ENCODE results near the gene LYPD8.

Gene LYPD8

DNA sequence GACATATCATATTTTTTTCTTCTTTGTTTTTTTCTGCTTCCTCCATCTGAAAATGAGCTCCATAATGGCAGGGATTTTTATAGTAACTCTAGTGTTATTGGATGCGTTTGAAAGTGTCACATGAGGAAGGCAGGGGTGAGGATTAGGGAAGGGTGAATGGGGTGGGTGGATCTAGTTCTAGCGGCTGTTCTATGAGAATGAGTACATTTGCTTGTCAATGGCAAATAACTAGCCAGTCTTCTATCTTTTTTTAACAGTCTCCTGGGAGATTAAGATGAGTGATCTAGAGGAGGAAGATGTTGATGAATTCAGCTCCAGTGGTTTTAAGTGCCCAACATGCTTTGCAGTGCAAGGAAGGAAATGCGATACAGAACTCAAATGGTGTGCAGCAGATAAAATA is 58.8 kb downstream of the LYPD8 start:
- DNase-seq: no peak

DNA sequence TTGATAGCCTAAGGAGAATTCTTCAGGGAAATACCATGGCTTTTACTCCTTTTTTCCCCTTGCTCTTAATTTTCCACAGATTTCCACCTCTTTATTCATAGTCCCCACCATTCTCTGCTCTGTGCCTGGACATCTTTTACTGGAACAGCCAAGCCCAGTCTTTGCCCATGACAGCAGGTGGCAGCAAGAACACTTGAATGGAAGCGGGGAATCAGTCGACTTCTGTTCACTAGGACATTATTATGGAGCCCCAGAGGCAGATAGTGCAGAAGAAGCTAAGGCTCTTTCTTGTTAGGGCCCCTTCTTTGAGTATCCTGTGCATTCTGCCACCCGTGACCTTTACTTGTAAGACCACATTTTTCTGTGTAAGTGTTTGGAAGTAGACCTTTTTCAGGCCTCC is 59.3 kb downstream of the LYPD8 start:
- no peak for DNase-seq

DNA sequence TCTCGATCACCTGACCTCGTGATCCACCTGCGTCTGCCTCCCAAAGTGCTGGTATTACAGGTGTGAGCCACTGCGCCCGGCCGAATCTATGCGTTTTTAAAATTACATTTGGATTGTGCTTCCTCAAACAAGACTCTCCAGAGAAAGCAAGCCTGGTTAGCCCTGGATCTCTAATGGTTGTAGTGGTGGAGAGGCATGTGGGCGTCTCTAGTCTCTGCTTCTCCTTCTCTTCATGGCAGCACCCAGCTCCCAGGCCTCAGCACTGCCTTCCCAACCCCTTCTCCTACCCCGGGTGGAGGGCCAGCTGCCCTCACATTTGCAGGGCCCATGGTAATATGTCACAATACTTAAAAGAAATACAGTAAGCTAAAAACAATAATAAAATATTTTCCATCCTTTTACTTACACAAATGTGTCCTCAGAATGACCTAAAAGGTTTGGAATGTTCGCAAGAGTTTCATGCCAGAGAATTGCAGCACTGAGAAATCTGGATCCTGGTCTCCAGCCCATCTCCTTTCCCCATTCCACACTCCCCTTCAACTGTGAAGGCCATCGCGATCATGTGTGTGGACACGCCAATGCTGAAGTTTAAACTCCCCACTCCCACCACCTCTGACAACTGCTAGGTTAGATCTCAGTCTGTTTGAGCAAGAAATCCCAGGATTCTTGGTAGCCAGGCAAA is 60.0 kb downstream of the LYPD8 start:
- DNase-seq: no peak

DNA sequence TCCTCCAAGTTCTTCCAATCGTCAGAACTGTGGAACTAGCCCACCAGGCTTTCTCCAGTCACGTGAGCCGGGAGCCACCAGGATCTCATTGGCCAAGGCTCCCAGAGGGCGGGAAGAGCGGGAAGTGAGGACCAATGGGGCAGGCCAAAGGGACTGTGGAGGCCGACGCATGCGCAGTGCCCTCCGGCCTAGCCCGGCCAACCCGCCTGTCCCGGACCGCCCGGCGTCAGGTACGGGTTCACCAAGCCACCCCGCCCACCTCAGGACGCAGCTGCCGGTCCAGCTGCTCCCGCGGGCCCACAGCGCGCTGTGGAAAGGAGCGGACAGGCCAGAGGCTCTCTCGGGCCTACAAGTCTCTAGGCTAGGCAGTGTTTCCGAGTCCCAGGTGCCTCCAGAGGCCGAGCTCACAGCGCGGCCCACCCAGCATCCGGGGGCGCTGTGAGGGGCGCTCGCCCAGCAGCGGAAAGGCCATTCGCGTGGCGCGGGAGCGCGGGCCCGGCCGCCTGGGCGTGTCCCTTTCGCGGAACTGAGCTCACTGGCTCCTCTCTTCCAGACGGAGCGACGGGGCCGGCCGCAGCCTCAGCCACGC is 63.9 kb downstream of the LYPD8 start:
- DNase-seq: no peak
